Adipose tissue (tissue), 3 donors: ENCODE results near the gene CDK14. TPM values are rescaled to one million over a fixed set of nuclear protein-coding genes. Genes with fewer than 3 reads are reported as not detected.

Experiments
- H3K27ac ChIP-seq: one replicate; pipeline ENCODE4 v1.5.1; 2013; ENCODE audit warnings: low read depth, low read length
- WGBS, 3 donors: extraction: QIAGEN DNeasy Blood & Tissue Kit; methylation state at CpG; one replicate each; pipeline ENCODE4 v1.1.7; 2013; 5-methylcytosine and 5-hydroxymethylcytosine counted together
- polyA plus RNA-seq, 3 donors: library from polyadenylated mRNA; stranded (reverse); fragments of 200-250 nt; gene quantifications; one replicate each; pipeline ENCODE4 v1.2.3, GENCODE V29; 2013
- donor health status: healthy with polysubstance abuse.
- donor health status: Bipolar disorder and iron deficiency.
- donor health status: healthy.

Gene CDK14
- polyA plus RNA-seq, 3 donors, result 4.5 to 14.7 (median 5.2) TPM

- no peak overlapping the region for H3K27ac ChIP-seq
- 95 to 98% (median 96%) methylated on average over 8 of the region's 8 CpGs for WGBS, 3 donors
Measured at GRCh38 chr7:90838799-90839198, 242.7 kb downstream of the CDK14 start.

DNA sequence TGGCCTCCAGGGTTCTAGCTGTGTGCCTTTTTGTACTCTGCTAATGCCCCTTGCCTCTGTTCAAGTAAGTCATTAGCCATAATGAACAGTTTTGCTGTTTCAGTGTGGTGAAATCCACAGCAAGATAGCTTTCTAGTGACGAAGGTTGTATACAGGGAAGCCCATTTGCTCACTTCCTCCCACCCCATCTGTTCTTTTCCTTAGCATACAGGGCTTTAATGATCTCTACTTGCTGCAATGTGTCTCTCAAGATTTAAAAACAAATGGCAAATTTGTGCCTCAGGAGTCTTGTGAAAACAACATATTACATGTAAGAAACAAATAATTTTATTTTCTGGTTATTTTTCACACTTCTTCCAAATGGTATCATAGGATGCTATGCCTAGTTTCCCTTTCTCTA lies 243.2 kb downstream of the CDK14 start:
- WGBS, 3 donors, result 71 to 90% (median 88%) methylated on average over 1 of the region's 1 CpG
- no peak overlapping the region for H3K27ac ChIP-seq

- no peak overlapping the region for H3K27ac ChIP-seq
- WGBS, 3 donors, result 91 to 95% (median 93%) methylated on average over 3 of the region's 3 CpGs
Measured at GRCh38 chr7:90839727-90840291, 243.7 kb downstream of the CDK14 start.

- WGBS, 3 donors, result 80% methylated on average over 4 of the region's 4 CpGs
- no peak overlapping the region for H3K27ac ChIP-seq
Measured at GRCh38 chr7:90841759-90842429, 245.8 kb downstream of the CDK14 start.

- WGBS, 3 donors, result 88 to 96% (median 91%) methylated on average over 4 of the region's 4 CpGs
- H3K27ac ChIP-seq, result no peak overlapping the region
Measured at GRCh38 chr7:90842430-90842788, 246.3 kb downstream of the CDK14 start.

- no peak overlapping the region for H3K27ac ChIP-seq
Measured at GRCh38 chr7:90843472-90843871, 247.4 kb downstream of the CDK14 start.

DNA sequence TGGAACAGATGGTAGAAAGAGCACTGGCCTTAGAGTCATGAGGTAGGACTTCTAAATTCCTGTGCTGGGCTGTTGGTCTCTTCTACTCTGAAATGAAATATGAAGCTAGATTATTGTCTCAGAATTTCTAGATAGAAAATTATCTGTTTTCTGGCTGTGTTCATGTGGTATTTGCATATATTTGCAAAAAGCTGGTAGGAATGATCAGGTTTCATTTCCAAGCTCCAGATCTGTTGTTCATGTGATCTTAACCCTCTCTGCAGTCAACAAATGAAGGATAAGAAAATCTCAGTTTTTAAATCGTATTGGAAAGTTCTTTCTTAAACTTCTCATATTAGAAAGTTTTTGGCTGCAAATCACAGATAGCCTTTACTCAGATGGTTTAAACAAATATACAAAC lies 248.3 kb downstream of the CDK14 start:
- no peak overlapping the region for H3K27ac ChIP-seq
- WGBS, 3 donors, result 74 to 86% (median 84%) methylated on average over 1 of the region's 1 CpG

GRCh38 chr7:90846192-90846591 lies 250.1 kb downstream of the CDK14 start:
- no peak overlapping the region for H3K27ac ChIP-seq

DNA sequence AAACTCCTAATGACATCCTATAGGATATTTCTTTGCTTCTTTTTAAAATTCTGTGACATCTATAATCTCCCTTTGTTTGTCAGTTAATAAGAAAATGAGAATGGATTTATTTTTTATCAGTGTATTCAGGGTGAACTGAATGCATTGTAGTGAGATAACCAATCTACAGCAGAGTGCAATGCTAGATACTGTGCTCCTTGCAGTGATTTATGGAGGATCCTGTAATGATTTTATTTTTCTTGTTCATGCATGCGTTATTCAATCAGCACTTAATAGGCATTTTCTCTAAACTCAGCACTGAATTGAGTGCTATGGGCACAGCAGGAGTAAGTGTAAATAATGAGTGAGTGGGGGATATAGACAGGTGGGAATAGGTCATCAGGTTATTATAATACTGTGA lies 253.9 kb downstream of the CDK14 start:
- whole genome bisulfite sequencing, 3 donors, result 83 to 94% (median 85%) methylated on average over 1 of the region's 1 CpG
- no peak overlapping the region for H3K27ac ChIP-seq

GRCh38 chr7:90850471-90850870 lies 254.3 kb downstream of the CDK14 start:
- WGBS, 3 donors, result 82 to 89% (median 88%) methylated on average over 2 of the region's 2 CpGs
- no peak overlapping the region for H3K27ac ChIP-seq

- H3K27ac ChIP-seq, result no peak overlapping the region
- WGBS, 3 donors, result 84 to 97% (median 95%) methylated on average over 2 of the region's 2 CpGs
Measured at GRCh38 chr7:90853205-90853604, 257.1 kb downstream of the CDK14 start.

GRCh38 chr7:90856351-90857070 lies 260.4 kb downstream of the CDK14 start:
- 91 to 94% (median 93%) methylated on average over 6 of the region's 6 CpGs for WGBS, 3 donors
- no peak overlapping the region for H3K27ac ChIP-seq

DNA sequence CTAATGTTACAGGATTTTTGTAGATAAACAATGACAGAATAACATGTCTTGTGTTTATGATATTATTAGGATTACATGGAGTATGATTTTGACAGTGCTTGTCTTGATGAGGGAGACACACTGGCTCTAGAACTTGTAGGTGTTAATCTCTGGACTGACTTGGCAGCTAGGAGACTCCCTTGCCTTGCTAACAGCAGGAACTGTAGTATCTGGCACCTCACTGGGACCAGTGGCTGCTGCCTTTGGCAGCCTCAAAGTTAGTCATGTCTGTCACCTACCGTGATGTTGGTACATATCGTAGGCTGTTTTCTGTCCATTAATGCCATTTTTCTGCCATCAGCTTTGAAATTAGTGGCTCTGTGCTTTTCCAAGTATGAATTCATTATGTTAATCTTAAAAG lies 261.5 kb downstream of the CDK14 start:
- no peak overlapping the region for H3K27ac ChIP-seq
- WGBS, 3 donors, result 64 to 89% (median 85%) methylated on average over 2 of the region's 2 CpGs

DNA sequence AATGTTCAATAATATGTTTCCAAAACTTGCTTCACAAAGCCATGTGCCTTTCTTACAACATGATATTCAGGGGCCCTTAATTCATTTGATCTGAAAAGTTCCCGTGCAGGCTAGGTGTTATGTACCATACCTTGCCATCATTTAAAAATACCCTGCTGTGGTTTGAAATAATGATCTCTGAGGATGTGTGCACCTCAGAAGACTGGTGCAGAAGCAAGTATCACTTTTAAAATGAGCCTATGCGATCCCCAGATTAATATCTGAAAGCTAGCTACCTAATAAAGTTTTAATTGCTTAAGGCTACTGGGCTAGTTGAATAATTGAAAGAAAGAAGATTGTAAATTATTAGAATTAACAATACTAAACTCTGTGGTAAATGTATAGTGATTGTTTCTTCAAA lies 262.4 kb downstream of the CDK14 start:
- no peak overlapping the region for H3K27ac ChIP-seq
- WGBS, 3 donors, result 93 to 94% (median 94%) methylated on average over 2 of the region's 2 CpGs

- H3K27ac ChIP-seq, result no peak overlapping the region
Measured at GRCh38 chr7:90859521-90859920, 263.4 kb downstream of the CDK14 start.

GRCh38 chr7:90864088-90864487 lies 268.0 kb downstream of the CDK14 start:
- WGBS, 3 donors, result 86 to 95% (median 90%) methylated on average over 1 of the region's 1 CpG
- H3K27ac ChIP-seq, result no peak overlapping the region

- WGBS, 3 donors, result 100% methylated on average over 1 of the region's 1 CpG
- no peak overlapping the region for H3K27ac ChIP-seq
Measured at GRCh38 chr7:90869335-90869734, 273.2 kb downstream of the CDK14 start.

DNA sequence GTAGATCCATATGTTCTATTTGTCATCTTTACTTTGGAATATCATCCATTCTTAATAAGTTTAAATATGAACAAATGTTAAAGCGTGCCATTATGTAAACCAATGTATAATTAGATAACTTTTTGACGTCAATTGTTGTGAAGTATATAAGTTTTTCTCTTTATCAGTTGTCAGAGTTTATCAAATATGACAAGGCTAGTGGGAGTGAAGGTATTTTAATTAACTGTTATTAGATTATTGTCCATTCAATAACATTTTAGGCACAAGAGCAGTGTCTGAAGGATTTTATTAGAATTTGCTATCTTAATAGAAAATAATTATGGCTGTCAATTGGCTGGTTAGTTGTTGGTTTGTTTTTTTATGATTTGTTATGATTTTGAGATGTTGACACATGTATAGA lies 280.6 kb downstream of the CDK14 start:
- WGBS, 3 donors, result 77 to 97% (median 97%) methylated on average over 2 of the region's 2 CpGs
- no peak overlapping the region for H3K27ac ChIP-seq

- H3K27ac ChIP-seq, result no peak overlapping the region
- WGBS, 3 donors, result 45 to 47% (median 45%) methylated on average over 2 of the region's 2 CpGs
Measured at GRCh38 chr7:90877201-90877600, 281.1 kb downstream of the CDK14 start.

DNA sequence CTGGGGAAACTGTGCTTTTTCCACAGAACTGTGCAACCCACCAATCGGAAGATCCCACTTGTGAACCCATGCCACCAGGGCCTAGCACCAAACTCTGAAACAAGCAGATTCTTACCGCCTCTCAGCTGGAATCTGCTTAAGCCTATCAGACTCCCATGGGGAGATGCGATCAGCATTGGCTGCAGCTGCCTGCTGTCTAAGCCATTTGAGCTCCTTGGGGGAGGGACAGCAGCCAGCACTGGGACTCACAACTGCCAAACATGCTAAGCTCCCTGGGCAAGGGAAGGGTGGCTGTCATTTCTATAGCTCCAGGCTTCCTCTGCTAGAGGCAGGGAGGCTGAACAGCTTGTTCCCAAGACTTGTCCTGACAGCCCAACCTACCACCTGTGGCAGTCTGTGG lies 283.8 kb downstream of the CDK14 start:
- 85 to 97% (median 88%) methylated on average over 3 of the region's 3 CpGs for WGBS, 3 donors
- no peak overlapping the region for H3K27ac ChIP-seq
